WTC11 (cell line): ENCODE measurements around the gene CHRNA3. TPM values are rescaled to one million over a fixed set of nuclear protein-coding genes. Genes with fewer than 3 reads are reported as not detected.

ENCODE experiments used
- ATAC-seq: fragments of 200-7000 bp; cut with Tn5 transposase; 2 replicates; pipeline ENCODE4 v1.10.0; 2021; ENCODE audit warnings: mild to moderate bottlenecking, moderate library complexity
- CTCF ChIA-PET: fragments of 300-600 bp; sonication (Branson Sonifier 250); formaldehyde crosslinking; loops from one replicate; lab custom pipeline; 2021; ENCODE audit warnings: antibody characterized with exemption; lab: Charles Lee
- POLR2A ChIA-PET: fragments of 350-600 bp; sonication (Branson Sonifier 250); formaldehyde crosslinking; loops from one replicate; lab custom pipeline; 2021; ENCODE audit warnings: antibody characterized with exemption; lab: Charles Lee
- DNase-seq: peaks from one replicate; pipeline ENCODE4 v3.0.0; 2021; ENCODE audit warnings: low spot score
- H3K27ac Mint-ChIP-seq: 2 replicates; pipeline ENCODE4 v1.8.0; 2021; ENCODE audit warnings: mixed read lengths
- H3K27me3 Mint-ChIP-seq: 2 replicates; pipeline ENCODE4 v1.8.0; 2021; ENCODE audit warnings: low read depth, mild to moderate bottlenecking, moderate library complexity, mixed read lengths
- H3K36me3 Mint-ChIP-seq: 2 replicates; pipeline ENCODE4 v1.8.0; 2021; ENCODE audit warnings: mixed read lengths
- H3K4me1 Mint-ChIP-seq: 2 replicates; pipeline ENCODE4 v1.8.0; 2022; ENCODE audit warnings: mixed read lengths
- H3K4me3 Mint-ChIP-seq: 2 replicates; pipeline ENCODE4 v1.8.0; 2021; ENCODE audit warnings: mild to moderate bottlenecking, moderate library complexity, mixed read lengths
- H3K9me3 Mint-ChIP-seq: 2 replicates; pipeline ENCODE4 v1.8.0; 2021; ENCODE audit warnings: mixed read lengths
- CBFB ChIP-seq: sonication (generic); formaldehyde crosslinking; IDR thresholded peaks from 2 replicates; pipeline ENCODE4 v1.8.1; 2022; ENCODE audit warnings: mild to moderate bottlenecking, low read depth, missing genetic modification reagents
- CREB1 ChIP-seq: sonication (generic); formaldehyde crosslinking; IDR thresholded peaks from 2 replicates; pipeline ENCODE4 v1.8.0; 2023; ENCODE audit warnings: mild to moderate bottlenecking, missing genetic modification reagents
- IRF2 ChIP-seq: sonication (generic); formaldehyde crosslinking; IDR thresholded peaks from 2 replicates; pipeline ENCODE4 v1.8.0; 2022; ENCODE audit warnings: low read depth, missing genetic modification reagents, borderline replicate concordance
- NFE2L1 ChIP-seq: sonication (generic); formaldehyde crosslinking; IDR thresholded peaks from 2 replicates; pipeline ENCODE4 v1.8.1; 2023; ENCODE audit warnings: missing genetic modification reagents
- NR2C2 ChIP-seq: sonication (generic); formaldehyde crosslinking; IDR thresholded peaks from 2 replicates; pipeline ENCODE4 v1.8.0; 2022; ENCODE audit warnings: mild to moderate bottlenecking, missing genetic modification reagents
- TCF7 ChIP-seq: sonication (generic); formaldehyde crosslinking; IDR thresholded peaks from 2 replicates; pipeline ENCODE4 v1.8.0; 2022; ENCODE audit warnings: mild to moderate bottlenecking, low read depth, missing genetic modification reagents, moderate library complexity
- ZNF396 ChIP-seq: fragments of 250-450 bp; sonication (Bioruptor Pico); IDR thresholded peaks from 2 replicates; pipeline ENCODE4 v1.8.0; 2021; ENCODE audit warnings: mild to moderate bottlenecking, moderate library complexity, borderline replicate concordance
- ZNF416 ChIP-seq: fragments of 250-450 bp; sonication (Bioruptor Pico); IDR thresholded peaks from 2 replicates; pipeline ENCODE4 v1.9.0; 2021; ENCODE audit warnings: mild to moderate bottlenecking, inconsistent platforms
- total RNA-seq: library from RNA; stranded (reverse); gene quantifications from 3 replicates; pipeline ENCODE4 v1.2.3, GENCODE V29; 2021
- TF ChIP-seq, protein P1 (sequence below): sonication (generic); formaldehyde crosslinking; IDR thresholded peaks from 2 replicates; pipeline ENCODE4 v1.8.1; 2022; ENCODE audit warnings: low read depth, mild to moderate bottlenecking, moderate library complexity, missing genetic modification reagents, borderline replicate concordance
- TF ChIP-seq, protein P2 (sequence below): sonication (generic); formaldehyde crosslinking; IDR thresholded peaks from 2 replicates; pipeline ENCODE4 v1.8.0; 2022; ENCODE audit warnings: mild to moderate bottlenecking, missing genetic modification reagents
- TF ChIP-seq, protein P3 (sequence below): fragments of 200-600 bp; IDR thresholded peaks from 2 replicates; pipeline ENCODE4 v1.8.0; 2022; ENCODE audit warnings: antibody characterized with exemption
- TF ChIP-seq, protein P4 (sequence below): fragments of 250-450 bp; sonication (Bioruptor Pico); IDR thresholded peaks from 2 replicates; pipeline ENCODE4 v1.9.0; 2021; ENCODE audit warnings: mild to moderate bottlenecking, borderline replicate concordance

Gene CHRNA3
- total RNA-seq, 1 experiment from 2014 or later = 4.4 TPM

DNA sequence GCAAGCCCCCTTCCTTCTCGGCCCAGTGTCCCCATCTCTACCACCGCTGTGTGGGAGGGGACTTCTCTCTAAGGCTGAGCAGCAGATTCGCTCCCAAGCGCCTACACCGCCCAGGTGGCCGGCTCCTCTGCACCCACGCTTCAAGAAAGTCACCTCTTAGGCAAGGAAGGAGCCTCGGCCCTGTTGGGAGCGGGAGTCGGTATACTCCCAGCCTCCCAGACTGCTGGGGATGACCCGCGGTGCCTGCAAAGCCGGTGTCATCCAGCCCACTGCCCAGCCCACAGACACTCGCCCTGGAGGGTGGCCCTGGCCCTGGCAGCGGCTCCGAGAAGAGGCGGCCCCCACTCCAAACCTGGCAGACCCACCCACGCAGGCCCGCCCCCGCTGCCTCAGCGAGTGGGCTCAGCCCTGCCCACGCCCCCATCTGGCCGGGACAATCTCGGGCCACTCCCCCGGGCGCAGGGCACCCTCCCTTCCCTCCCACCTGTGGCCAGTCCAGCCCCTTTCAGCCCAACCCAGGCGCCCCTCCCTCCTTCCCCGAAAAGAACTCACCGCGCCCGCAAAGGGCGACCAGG is 19.8 kb upstream of the CHRNA3 start:
- peak; percentile 30 for DNase-seq
- H3K27ac Mint-ChIP-seq = no peak overlapping the region
- peak overlapping the region; percentile 71 for H3K4me3 Mint-ChIP-seq
- peaks cover 11% of the 10 kb centered on the region for H3K27me3 Mint-ChIP-seq
- ChIA-PET CTCF (interaction anchor here (2.0 to 7.2 kb wide), 7 partner anchors 21 to 332 kb away, joined by 5 to 75 read pairs (median 26); partner anchors contain the start of gene CHRNA3), POLR2A (interaction anchor here (1.2 kb wide), 1 partner anchor 21 kb away, joined by 3 read pairs; no protein-coding TSS in a partner anchor)
- peak; percentile 45 for ATAC-seq
- TF ChIP-seq CREB1 (CRISPR knock-in tag) = no peak
- no peak for TF ChIP-seq NR2C2
- TF ChIP-seq TCF7 (CRISPR knock-in tag) = 0 out of 2 replicates have a peak, but pooled peaks have one; percentile 16
- TF ChIP-seq NFE2L1 (CRISPR knock-in tag) = no peak
- TF ChIP-seq IRF2 = 0 out of 2 replicates have a peak, but pooled peaks have one; percentile 13
- TF ChIP-seq, protein P1, sequence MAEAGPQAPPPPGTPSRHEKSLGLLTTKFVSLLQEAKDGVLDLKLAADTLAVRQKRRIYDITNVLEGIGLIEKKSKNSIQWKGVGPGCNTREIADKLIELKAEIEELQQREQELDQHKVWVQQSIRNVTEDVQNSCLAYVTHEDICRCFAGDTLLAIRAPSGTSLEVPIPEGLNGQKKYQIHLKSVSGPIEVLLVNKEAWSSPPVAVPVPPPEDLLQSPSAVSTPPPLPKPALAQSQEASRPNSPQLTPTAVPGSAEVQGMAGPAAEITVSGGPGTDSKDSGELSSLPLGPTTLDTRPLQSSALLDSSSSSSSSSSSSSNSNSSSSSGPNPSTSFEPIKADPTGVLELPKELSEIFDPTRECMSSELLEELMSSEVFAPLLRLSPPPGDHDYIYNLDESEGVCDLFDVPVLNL (CRISPR knock-in tag) = no peak
- TF ChIP-seq, protein P2, sequence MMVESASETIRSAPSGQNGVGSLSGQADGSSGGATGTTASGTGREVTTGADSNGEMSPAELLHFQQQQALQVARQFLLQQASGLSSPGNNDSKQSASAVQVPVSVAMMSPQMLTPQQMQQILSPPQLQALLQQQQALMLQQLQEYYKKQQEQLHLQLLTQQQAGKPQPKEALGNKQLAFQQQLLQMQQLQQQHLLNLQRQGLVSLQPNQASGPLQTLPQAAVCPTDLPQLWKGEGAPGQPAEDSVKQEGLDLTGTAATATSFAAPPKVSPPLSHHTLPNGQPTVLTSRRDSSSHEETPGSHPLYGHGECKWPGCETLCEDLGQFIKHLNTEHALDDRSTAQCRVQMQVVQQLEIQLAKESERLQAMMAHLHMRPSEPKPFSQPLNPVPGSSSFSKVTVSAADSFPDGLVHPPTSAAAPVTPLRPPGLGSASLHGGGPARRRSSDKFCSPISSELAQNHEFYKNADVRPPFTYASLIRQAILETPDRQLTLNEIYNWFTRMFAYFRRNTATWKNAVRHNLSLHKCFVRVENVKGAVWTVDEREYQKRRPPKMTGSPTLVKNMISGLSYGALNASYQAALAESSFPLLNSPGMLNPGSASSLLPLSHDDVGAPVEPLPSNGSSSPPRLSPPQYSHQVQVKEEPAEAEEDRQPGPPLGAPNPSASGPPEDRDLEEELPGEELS (CRISPR knock-in tag) = no peak
- no peak for TF ChIP-seq ZNF416 (CRISPR knock-in tag)
- no peaks in the 10 kb centered on the region for H3K36me3 Mint-ChIP-seq
- peaks cover 19% of the 10 kb centered on the region for H3K4me1 Mint-ChIP-seq
- no peaks in the 10 kb centered on the region for H3K9me3 Mint-ChIP-seq

DNA sequence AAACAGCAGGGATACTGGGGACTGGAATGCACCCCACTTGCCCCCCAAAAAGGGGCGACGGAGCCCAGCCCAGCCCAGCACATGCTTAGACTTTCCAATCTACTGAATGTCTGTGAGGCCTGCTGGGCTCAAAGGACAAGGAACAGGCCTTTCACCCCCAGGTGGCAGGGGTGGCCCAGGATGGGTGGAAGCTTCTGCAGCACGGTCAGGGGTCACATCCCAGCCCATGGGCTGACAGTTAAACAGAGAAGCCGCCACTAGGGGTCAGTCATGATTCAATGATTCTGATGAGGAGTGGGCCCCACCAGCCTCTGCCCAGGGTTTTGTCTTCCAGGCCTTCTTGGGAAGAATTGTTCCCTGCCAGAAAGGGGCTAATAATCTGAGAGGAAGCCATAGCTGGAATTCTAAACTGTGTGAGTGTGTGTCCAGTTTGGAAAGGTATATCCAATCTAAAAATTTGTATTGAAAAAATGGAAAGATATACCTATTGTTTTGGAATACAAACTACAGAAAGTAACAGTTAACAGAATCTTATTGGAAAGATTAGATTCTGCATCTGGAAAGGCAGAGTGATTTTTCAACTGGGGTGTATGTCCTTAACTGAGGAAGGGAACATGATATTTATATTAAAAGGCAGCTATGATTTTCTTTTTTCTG is 18.0 kb upstream of the CHRNA3 start:
- POLR2A ChIA-PET = interaction anchor here (0.6 kb wide), 1 partner anchor 132 kb away, joined by 3 read pairs; no protein-coding TSS in a partner anchor
- H3K9me3 Mint-ChIP-seq = no peaks in the 10 kb centered on the region
- peaks cover 11% of the 10 kb centered on the region for H3K27me3 Mint-ChIP-seq
- DNase-seq (peak; percentile 91), ATAC-seq (peak; percentile 62)
- H3K4me3 Mint-ChIP-seq = no peak overlapping the region
- TF ChIP-seq, protein P3, sequence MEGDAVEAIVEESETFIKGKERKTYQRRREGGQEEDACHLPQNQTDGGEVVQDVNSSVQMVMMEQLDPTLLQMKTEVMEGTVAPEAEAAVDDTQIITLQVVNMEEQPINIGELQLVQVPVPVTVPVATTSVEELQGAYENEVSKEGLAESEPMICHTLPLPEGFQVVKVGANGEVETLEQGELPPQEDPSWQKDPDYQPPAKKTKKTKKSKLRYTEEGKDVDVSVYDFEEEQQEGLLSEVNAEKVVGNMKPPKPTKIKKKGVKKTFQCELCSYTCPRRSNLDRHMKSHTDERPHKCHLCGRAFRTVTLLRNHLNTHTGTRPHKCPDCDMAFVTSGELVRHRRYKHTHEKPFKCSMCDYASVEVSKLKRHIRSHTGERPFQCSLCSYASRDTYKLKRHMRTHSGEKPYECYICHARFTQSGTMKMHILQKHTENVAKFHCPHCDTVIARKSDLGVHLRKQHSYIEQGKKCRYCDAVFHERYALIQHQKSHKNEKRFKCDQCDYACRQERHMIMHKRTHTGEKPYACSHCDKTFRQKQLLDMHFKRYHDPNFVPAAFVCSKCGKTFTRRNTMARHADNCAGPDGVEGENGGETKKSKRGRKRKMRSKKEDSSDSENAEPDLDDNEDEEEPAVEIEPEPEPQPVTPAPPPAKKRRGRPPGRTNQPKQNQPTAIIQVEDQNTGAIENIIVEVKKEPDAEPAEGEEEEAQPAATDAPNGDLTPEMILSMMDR = peak; percentile 59; the same call in 1 of the 2 replicates
- TF ChIP-seq CBFB (CRISPR knock-in tag) (no peak), ZNF396 (CRISPR knock-in tag) (no peak)
- TF ChIP-seq, protein P4, sequence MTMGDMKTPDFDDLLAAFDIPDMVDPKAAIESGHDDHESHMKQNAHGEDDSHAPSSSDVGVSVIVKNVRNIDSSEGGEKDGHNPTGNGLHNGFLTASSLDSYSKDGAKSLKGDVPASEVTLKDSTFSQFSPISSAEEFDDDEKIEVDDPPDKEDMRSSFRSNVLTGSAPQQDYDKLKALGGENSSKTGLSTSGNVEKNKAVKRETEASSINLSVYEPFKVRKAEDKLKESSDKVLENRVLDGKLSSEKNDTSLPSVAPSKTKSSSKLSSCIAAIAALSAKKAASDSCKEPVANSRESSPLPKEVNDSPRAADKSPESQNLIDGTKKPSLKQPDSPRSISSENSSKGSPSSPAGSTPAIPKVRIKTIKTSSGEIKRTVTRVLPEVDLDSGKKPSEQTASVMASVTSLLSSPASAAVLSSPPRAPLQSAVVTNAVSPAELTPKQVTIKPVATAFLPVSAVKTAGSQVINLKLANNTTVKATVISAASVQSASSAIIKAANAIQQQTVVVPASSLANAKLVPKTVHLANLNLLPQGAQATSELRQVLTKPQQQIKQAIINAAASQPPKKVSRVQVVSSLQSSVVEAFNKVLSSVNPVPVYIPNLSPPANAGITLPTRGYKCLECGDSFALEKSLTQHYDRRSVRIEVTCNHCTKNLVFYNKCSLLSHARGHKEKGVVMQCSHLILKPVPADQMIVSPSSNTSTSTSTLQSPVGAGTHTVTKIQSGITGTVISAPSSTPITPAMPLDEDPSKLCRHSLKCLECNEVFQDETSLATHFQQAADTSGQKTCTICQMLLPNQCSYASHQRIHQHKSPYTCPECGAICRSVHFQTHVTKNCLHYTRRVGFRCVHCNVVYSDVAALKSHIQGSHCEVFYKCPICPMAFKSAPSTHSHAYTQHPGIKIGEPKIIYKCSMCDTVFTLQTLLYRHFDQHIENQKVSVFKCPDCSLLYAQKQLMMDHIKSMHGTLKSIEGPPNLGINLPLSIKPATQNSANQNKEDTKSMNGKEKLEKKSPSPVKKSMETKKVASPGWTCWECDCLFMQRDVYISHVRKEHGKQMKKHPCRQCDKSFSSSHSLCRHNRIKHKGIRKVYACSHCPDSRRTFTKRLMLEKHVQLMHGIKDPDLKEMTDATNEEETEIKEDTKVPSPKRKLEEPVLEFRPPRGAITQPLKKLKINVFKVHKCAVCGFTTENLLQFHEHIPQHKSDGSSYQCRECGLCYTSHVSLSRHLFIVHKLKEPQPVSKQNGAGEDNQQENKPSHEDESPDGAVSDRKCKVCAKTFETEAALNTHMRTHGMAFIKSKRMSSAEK (CRISPR knock-in tag) = no peak
- TF ChIP-seq, all 79 proteins: peak for 1
- no peaks in the 10 kb centered on the region for H3K36me3 Mint-ChIP-seq
- H3K27ac Mint-ChIP-seq = no peak overlapping the region
- CTCF ChIA-PET = interaction anchor here (0.6 to 7.2 kb wide), 22 partner anchors 11 to 330 kb away, joined by 3 to 75 read pairs (median 7); partner anchors contain the start of genes CHRNA3 and CHRNA5
- peaks cover 19% of the 10 kb centered on the region for H3K4me1 Mint-ChIP-seq
